D721Med (cell line): ENCODE results near the gene CFAP410.

Experiments
- DNase-seq: peaks from one replicate; pipeline ENCODE4 v3.0.0; 2011; ENCODE audit warnings: low spot score; ENCODE audit not compliant: insufficient read length
- FAIRE-seq: peaks from 2 replicates; lab custom pipeline; 2011; peaks lifted over from hg19 to GRCh38; lab: Jason Lieb, UNC
- TF ChIP-seq, protein P1 (sequence below): IDR thresholded peaks from 2 replicates; pipeline ENCODE4 v1.5.1; 2012; ENCODE audit warnings: mild to moderate bottlenecking, control low read depth; ENCODE audit not compliant: insufficient read depth; ENCODE audit errors: missing control alignments

The CFAP410 gene

DNA sequence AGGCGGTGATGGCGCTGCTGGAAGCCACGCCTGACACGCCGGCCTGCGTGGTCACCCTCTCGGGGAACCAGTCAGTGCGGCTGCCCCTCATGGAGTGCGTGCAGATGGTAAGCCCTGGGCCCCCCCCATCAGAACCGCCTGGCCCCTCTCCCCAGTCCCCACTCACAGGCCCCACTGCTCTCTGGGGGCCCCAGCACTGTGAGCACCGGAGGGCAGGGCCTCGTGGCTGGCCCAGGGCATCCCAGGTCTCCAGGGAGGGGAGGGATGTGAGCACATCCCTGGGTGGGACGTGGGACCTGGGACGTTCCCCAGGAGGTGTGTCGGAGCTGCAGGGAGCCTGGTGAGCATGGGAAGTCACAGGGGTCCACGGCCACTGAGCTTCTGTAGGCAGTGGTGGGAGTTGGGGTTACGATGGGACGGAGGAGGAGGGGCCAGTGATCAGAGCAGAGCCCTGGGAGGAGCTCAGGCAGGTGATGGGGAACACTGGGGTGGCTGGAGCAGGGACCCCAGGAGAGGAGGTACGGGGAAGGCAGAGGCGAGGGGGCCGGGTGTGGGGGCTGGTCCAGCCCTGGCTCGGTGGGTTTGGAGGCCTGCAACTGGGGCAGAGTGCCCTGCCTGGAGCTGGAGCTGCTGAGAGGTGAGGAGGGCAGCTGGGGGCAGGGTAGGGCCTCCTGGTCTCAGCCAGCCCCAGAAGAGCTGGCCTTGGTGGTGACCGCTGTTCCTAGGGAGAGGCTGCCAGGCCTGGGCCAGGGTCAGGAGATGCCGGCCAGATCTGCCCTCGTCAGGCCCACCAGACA is 20.5 kb downstream of the CFAP410 start:
- no peak for DNase-seq
- no peak for FAIRE-seq
- TF ChIP-seq, protein P1, sequence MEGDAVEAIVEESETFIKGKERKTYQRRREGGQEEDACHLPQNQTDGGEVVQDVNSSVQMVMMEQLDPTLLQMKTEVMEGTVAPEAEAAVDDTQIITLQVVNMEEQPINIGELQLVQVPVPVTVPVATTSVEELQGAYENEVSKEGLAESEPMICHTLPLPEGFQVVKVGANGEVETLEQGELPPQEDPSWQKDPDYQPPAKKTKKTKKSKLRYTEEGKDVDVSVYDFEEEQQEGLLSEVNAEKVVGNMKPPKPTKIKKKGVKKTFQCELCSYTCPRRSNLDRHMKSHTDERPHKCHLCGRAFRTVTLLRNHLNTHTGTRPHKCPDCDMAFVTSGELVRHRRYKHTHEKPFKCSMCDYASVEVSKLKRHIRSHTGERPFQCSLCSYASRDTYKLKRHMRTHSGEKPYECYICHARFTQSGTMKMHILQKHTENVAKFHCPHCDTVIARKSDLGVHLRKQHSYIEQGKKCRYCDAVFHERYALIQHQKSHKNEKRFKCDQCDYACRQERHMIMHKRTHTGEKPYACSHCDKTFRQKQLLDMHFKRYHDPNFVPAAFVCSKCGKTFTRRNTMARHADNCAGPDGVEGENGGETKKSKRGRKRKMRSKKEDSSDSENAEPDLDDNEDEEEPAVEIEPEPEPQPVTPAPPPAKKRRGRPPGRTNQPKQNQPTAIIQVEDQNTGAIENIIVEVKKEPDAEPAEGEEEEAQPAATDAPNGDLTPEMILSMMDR: no peak

DNA sequence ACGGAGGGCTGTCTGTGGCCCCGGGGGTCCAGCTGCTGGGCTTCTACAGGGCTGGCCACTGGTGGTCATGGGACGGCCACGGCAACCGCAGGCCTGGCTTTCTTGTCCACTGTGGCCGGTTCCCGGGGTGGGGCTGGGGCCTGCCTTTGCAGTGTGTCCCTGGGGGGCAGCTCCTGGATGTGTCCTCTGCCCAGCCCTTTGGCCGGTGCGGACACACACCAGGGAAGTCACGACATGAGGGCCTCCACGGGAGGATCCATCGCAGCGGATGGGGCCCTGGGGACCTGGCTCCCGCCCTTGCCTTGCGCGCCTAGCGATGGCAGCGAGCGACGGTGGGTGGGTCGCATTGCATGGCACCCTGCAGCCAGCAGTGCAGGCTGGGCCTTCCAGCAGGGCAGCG is 21.3 kb downstream of the CFAP410 start:
- no peak for FAIRE-seq
- DNase-seq: no peak
- TF ChIP-seq, protein P1: no peak

DNA sequence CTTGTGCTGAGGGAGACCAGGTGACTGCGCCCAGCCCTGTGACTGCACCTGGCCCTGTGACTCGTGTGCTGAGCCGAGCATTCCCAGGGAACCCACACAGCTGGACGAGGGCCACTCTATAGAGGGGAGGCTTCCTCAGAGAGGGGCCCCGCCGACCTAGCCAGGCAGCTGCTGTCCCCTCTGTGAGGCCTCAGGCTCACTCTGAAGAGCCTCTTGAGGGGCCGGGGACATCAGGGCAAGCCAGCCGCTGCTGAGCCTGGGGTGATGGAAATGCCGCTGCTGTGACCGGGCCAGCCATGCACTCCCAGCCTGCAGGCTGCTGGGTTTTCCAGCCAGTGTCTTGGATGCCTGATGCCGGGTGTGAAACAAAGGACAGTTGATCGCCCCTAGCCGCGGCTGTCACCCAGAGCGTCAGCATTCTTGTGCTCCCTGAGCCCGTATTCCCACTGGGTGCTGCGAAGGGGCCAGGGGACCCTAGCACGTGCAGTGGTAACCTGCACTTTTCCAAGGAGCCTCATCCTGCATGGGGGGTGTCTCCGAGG is 21.9 kb downstream of the CFAP410 start:
- FAIRE-seq (no peak), DNase-seq (no peak)
- TF ChIP-seq, protein P1: no peak

DNA sequence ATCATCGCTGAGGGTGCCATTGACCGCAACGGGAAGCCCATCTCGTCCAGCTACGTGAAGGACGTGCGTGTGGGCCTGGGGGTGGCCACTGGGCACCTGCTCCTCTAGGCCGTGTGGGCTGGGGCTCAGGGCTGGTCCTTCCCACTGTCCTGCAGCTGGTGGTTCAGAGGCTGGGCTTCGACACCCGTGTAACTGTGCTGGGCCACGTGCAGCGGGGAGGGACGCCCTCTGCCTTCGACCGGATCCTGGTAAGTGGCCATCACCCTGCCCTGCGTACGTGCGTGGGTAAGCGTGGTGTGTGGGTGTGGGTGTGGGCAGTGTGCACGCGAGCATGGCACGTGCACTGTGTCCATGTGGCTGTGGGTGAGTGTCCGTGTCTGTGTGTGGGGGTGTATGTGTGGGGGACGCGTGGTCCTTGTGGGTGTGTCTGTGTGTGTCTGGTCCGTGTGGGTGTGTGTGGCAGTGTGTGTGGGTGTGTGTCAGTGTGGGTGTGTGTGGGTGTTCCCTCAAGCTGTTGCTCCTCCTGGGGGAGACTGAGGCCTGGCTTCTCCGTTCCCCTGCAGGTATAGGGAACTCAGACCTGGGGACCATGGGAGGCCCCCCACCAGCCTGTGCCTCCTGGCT is 22.8 kb downstream of the CFAP410 start:
- DNase-seq (no peak), FAIRE-seq (no peak)
- TF ChIP-seq, protein P1: no peak

DNA sequence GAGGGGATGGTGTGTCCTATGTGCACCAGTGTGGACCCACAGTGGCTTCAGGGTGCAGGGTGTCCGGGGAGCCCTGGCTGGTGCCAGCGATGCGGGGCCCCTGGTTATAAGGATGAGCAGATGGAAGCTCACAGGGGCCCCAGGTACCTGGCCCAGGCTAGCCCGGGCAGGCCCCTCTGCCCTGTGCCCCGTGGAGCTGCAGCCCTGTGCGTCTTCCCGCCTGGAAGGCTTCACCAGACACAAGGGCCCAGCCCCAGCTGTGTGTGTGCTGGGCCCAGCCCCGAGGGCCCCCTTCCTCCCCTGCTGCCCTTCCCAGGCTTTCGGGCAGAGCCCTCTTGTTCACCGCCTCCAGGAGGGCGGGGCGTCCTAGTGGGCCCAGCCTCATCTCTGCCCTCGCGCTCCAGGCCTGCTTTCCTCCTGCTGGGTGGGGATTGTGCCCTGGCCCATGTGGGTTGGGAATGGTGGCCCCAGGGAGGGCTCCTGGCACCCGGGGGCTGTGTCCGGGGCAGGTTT is 23.4 kb downstream of the CFAP410 start:
- no peak for FAIRE-seq
- no peak for DNase-seq
- TF ChIP-seq, protein P1: no peak

DNA sequence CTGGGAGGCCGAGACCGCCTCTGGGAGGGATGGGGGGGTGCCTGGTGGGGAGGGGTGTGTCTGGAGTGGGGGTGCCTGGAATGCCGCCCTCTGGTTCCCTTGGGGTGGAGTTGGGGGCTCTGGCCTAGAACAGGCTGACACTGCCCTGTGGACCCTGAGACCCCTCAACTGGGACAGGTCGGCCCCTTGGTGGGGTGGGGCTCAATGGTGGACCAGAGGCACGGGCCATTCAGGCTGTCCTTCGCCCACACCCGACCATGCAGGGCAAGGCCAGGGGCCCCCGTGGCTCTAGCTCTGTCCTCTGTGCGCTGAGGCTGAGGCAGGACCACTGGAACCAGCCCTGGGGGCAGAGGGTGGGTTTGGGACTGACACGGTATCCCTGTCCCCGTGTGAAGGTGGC is 24.6 kb downstream of the CFAP410 start:
- TF ChIP-seq, protein P1: no peak
- DNase-seq (no peak), FAIRE-seq (no peak)
